ENCODE measurements around the gene SMPX.

- no peak for TF ChIP-seq SIN3A (IDR thresholded peaks at IDR 0.05; ENCODE audit: borderline replicate concordance, insufficient read depth, low read length)
- TF ChIP-seq POLR2AphosphoS5 (IDR thresholded peaks at IDR 0.05; ENCODE audit: low read depth, low read length) = no peak
- TF ChIP-seq TAF1 (IDR thresholded peaks at IDR 0.05; ENCODE audit: borderline replicate concordance, insufficient read depth, low read length) = no peak
Observed at GRCh38 chrX:21699136-21699535, 58.8 kb downstream of the SMPX start.

All from PFSK-1 (cell line).